Omental fat pad (tissue), 4 donors: ENCODE results near the gene MAP3K1. TPM values are rescaled to one million over a fixed set of nuclear protein-coding genes. Genes with fewer than 3 reads are reported as not detected.

Experiments used
- ATAC-seq: fragments of 150-250 bp; one replicate; pipeline ENCODE4 v1.9.1; 2016; ENCODE audit warnings: mild to moderate bottlenecking, moderate library complexity; ENCODE audit not compliant: low FRiP score
- DNase-seq: peaks from one replicate; pipeline ENCODE4 v3.0.0-alpha.2; 2019; ENCODE audit warnings: low spot score
- total RNA-seq, 4 donors: library from RNA; depleted of rRNA; stranded (reverse); fragments of >200 nt; gene quantifications; one replicate each; pipeline ENCODE4 v1.1.0, GENCODE V29; 2016
- TF ChIP-seq, protein P1 (sequence below), 3 donors: fragments of 450-650 bp; IDR thresholded peaks; one replicate each; pipeline ENCODE4 v1.5.1; 2016 to 2017; ENCODE audit warnings: antibody characterized with exemption in 3 of 3, mild to moderate bottlenecking in 3 of 3, moderate library complexity in 2 of 3

MAP3K1 gene
- total RNA-seq, 4 donors from 2014 or later: 13.2 to 31.5 (median 19.0) TPM

- DNase-seq (no peak), ATAC-seq (no peak)
- TF ChIP-seq, protein P1, sequence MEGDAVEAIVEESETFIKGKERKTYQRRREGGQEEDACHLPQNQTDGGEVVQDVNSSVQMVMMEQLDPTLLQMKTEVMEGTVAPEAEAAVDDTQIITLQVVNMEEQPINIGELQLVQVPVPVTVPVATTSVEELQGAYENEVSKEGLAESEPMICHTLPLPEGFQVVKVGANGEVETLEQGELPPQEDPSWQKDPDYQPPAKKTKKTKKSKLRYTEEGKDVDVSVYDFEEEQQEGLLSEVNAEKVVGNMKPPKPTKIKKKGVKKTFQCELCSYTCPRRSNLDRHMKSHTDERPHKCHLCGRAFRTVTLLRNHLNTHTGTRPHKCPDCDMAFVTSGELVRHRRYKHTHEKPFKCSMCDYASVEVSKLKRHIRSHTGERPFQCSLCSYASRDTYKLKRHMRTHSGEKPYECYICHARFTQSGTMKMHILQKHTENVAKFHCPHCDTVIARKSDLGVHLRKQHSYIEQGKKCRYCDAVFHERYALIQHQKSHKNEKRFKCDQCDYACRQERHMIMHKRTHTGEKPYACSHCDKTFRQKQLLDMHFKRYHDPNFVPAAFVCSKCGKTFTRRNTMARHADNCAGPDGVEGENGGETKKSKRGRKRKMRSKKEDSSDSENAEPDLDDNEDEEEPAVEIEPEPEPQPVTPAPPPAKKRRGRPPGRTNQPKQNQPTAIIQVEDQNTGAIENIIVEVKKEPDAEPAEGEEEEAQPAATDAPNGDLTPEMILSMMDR (IDR thresholded peaks at IDR 0.05): no peak
These were observed 11.5 kb upstream of the MAP3K1 start for GRCh38 chr5:56803894-56804293.

DNA sequence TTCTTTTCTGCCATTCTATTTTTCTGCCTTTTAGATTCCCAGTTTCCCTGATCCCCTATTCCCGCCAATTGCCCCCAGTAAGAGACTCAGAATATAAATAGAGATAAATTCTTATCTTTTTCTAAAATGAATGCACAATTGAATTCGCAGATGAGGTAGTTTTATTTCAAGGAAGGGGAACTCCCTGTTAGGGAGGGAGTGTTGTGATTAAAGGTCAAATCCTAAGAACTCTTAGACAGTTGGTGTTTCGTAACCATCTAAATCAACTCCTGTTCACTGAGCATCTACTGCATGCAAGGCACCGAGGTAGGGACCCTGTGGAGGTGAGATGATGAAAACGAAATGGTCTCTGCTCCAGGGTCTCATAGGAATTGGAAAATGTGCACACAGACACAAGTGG is 7.7 kb upstream of the MAP3K1 start:
- DNase-seq (no peak), ATAC-seq (no peak)
- TF ChIP-seq, protein P1 (IDR thresholded peaks at IDR 0.05): no peak

GRCh38 chr5:56808211-56808610 is 7.1 kb upstream of the MAP3K1 start:
- ATAC-seq (no peak), DNase-seq (no peak)
- TF ChIP-seq, protein P1 (IDR thresholded peaks at IDR 0.05): no peak

GRCh38 chr5:56810826-56811225 is 4.5 kb upstream of the MAP3K1 start:
- TF ChIP-seq, protein P1 (IDR thresholded peaks at IDR 0.05): no peak
- ATAC-seq (no peak), DNase-seq (no peak)

DNA sequence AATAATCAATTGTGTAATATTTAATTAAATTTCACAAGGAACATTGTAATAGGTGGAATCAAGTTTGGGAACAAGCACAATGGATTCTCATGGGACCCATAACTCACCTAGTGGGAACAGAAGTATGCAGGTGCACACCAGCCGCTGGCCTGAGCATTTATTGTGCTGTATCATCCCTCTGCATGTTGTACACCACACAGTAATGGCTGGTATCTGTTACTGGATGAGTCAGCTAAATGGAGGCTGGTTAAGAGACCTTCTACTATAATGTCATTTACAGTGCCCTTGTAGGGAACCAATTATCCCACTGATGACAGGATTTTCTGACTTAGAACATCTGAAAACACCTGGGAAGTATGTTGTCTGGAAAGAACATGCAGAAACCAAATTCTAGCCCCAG is 3.2 kb upstream of the MAP3K1 start:
- TF ChIP-seq, protein P1 (IDR thresholded peaks at IDR 0.05): no peak
- ATAC-seq (no peak), DNase-seq (no peak)

GRCh38 chr5:56813302-56813701 is 2.0 kb upstream of the MAP3K1 start:
- TF ChIP-seq, protein P1 (IDR thresholded peaks at IDR 0.05): no peak
- DNase-seq (no peak), ATAC-seq (no peak)

GRCh38 chr5:56814361-56814962 is 887 bp upstream of the MAP3K1 start:
- TF ChIP-seq, protein P1 (IDR thresholded peaks at IDR 0.05): no peak
- DNase-seq (no peak), ATAC-seq (peak; percentile 10)
